Measurements from ENCODE around the gene ETHE1. TPM values are rescaled to one million over a fixed set of nuclear protein-coding genes. Genes with fewer than 3 reads are reported as not detected.

Gene ETHE1
- total and polyA plus RNA-seq, 4 donors = 30.4 to 45.1 (median 34.5) TPM

- TF ChIP-seq, protein P1, sequence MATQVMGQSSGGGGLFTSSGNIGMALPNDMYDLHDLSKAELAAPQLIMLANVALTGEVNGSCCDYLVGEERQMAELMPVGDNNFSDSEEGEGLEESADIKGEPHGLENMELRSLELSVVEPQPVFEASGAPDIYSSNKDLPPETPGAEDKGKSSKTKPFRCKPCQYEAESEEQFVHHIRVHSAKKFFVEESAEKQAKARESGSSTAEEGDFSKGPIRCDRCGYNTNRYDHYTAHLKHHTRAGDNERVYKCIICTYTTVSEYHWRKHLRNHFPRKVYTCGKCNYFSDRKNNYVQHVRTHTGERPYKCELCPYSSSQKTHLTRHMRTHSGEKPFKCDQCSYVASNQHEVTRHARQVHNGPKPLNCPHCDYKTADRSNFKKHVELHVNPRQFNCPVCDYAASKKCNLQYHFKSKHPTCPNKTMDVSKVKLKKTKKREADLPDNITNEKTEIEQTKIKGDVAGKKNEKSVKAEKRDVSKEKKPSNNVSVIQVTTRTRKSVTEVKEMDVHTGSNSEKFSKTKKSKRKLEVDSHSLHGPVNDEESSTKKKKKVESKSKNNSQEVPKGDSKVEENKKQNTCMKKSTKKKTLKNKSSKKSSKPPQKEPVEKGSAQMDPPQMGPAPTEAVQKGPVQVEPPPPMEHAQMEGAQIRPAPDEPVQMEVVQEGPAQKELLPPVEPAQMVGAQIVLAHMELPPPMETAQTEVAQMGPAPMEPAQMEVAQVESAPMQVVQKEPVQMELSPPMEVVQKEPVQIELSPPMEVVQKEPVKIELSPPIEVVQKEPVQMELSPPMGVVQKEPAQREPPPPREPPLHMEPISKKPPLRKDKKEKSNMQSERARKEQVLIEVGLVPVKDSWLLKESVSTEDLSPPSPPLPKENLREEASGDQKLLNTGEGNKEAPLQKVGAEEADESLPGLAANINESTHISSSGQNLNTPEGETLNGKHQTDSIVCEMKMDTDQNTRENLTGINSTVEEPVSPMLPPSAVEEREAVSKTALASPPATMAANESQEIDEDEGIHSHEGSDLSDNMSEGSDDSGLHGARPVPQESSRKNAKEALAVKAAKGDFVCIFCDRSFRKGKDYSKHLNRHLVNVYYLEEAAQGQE (IDR thresholded peaks at IDR 0.05) = no peak
- TF ChIP-seq EGR1 (IDR thresholded peaks at IDR 0.05; ENCODE audit: low read depth in 2 of 2) (no peak), RXRA (IDR thresholded peaks at IDR 0.05) (no peak)
Measured at GRCh38 chr19:43488179-43488578, 38.8 kb downstream of the ETHE1 start (continued).

DNA sequence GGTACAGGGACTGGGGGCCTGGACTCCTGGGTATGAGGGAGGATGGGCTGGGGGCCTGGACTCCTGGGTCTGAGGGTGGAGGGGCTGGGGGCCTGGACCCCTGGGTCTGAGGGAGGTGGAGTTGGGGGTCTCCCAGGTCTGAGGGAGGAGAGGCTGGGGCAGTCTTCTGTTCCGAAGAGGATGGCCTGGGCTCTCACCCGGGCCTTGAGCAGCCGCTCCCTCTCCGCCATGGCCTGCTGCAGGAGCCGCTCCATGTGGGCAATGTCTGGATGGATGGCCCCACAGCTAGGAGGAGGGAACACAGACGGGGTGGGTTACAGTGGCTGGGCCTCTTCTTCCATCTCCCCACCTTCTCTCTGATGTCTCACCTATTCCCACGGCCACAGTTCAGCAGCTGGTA lies 40.6 kb downstream of the ETHE1 start:
- Histone ChIP-seq H3K27me3 (ENCODE audit: control insufficient read depth in 4 of 4, insufficient read depth in 4 of 4, low read length in 3 of 4) (no peaks in the 10 kb centered on the region), H3K4me3 (ENCODE audit: low read depth in 1 of 3, low read length in 3 of 3) (no peak overlapping the region), H3K36me3 (ENCODE audit: control insufficient read depth in 4 of 4, insufficient read depth in 3 of 4, low read depth in 1 of 4, low read length in 3 of 4) (peaks cover 0 to 11% (median 1%) of the 10 kb centered on the region in 4 donors), H3K9ac (ENCODE audit: low read depth in 1 of 2, low read length in 2 of 2) (no peak overlapping the region), H3K4me1 (ENCODE audit: control insufficient read depth in 4 of 4, insufficient read depth in 4 of 4, low read length in 3 of 4) (peaks cover 3 to 8% (median 5%) of the 10 kb centered on the region in 4 donors), H3K9me3 (ENCODE audit: control insufficient read depth in 4 of 4, low read length in 3 of 4) (no peaks in the 10 kb centered on the region), H3K27ac (ENCODE audit: low read depth in 1 of 2, low read length in 2 of 2) (no peak overlapping the region)
- TF ChIP-seq, protein P1 (IDR thresholded peaks at IDR 0.05) = no peak
- TF ChIP-seq FOXA1 (IDR thresholded peaks at IDR 0.05) = no peak
- TF ChIP-seq HNF4G (IDR thresholded peaks at IDR 0.05) = no peak
- no peak for TF ChIP-seq SP1 (IDR thresholded peaks at IDR 0.05)
- TF ChIP-seq NR2F2 (IDR thresholded peaks at IDR 0.05) = no peak
- no peak for TF ChIP-seq RAD21 (IDR thresholded peaks at IDR 0.05)
- TF ChIP-seq FOXA2 (IDR thresholded peaks at IDR 0.05) = no peak
- no peak for TF ChIP-seq YY1 (IDR thresholded peaks at IDR 0.05)
- no peak for TF ChIP-seq CTCF (IDR thresholded peaks at IDR 0.05; ENCODE audit: low read depth, low read length, missing input control)
- TF ChIP-seq, protein P2, sequence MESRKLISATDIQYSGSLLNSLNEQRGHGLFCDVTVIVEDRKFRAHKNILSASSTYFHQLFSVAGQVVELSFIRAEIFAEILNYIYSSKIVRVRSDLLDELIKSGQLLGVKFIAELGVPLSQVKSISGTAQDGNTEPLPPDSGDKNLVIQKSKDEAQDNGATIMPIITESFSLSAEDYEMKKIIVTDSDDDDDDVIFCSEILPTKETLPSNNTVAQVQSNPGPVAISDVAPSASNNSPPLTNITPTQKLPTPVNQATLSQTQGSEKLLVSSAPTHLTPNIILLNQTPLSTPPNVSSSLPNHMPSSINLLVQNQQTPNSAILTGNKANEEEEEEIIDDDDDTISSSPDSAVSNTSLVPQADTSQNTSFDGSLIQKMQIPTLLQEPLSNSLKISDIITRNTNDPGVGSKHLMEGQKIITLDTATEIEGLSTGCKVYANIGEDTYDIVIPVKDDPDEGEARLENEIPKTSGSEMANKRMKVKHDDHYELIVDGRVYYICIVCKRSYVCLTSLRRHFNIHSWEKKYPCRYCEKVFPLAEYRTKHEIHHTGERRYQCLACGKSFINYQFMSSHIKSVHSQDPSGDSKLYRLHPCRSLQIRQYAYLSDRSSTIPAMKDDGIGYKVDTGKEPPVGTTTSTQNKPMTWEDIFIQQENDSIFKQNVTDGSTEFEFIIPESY (IDR thresholded peaks at IDR 0.05) = no peak
- no peak for TF ChIP-seq MAX (IDR thresholded peaks at IDR 0.05)
- TF ChIP-seq, protein P3, sequence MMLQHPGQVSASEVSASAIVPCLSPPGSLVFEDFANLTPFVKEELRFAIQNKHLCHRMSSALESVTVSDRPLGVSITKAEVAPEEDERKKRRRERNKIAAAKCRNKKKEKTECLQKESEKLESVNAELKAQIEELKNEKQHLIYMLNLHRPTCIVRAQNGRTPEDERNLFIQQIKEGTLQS (IDR thresholded peaks at IDR 0.05) = no peak
- TF ChIP-seq TAF1 (conservative IDR thresholded peaks at IDR 0.05) = no peak
- TF ChIP-seq JUND (IDR thresholded peaks at IDR 0.05) = no peak
- TF ChIP-seq RXRA (IDR thresholded peaks at IDR 0.05) = no peak
- no peak for TF ChIP-seq EGR1 (IDR thresholded peaks at IDR 0.05; ENCODE audit: low read depth in 2 of 2)
- TF ChIP-seq HNF4A (conservative IDR thresholded peaks at IDR 0.05) = no peak
- no peak for TF ChIP-seq GABPA (IDR thresholded peaks at IDR 0.05 in 1 of 2, conservative IDR thresholded peaks at IDR 0.05 in 1 of 2)
- WGBS = 97% methylated on average over 7 of the region's 7 CpGs
- no peak for DNase-seq (ENCODE audit: low spot score)

Data from liver (tissue), 9 donors.